Left lung (tissue), 10 donors: Measurements from ENCODE around the gene FAAH. TPM values are rescaled to one million over a fixed set of nuclear protein-coding genes. Genes with fewer than 3 reads are reported as not detected.

Source experiments
- ATAC-seq: fragments of 200-7000 bp; cut with Tn5 transposase; one replicate; pipeline ENCODE4 v1.9.1; 2020; ENCODE audit warnings: moderate library complexity
- DNase-seq, 4 donors: peaks; one replicate each; pipeline ENCODE4 v3.0.0-alpha.2; 2013 to 2020
- H3K27ac ChIP-seq, 2 donors: fragments of 200-600 bp; sonication (generic) in 1 of 2; one replicate each; pipeline versions ENCODE4 v1.5.0 to v1.8.0; 2020 to 2021
- H3K27me3 ChIP-seq, 2 donors: fragments of 200-600 bp; sonication (generic) in 1 of 2; one replicate each; pipeline versions ENCODE4 v1.5.0 to v1.8.0; 2020 to 2021
- H3K36me3 ChIP-seq, 2 donors: fragments of 200-600 bp; sonication (generic) in 1 of 2; one replicate each; pipeline versions ENCODE4 v1.5.0 to v1.8.0; 2020 to 2021
- H3K4me1 ChIP-seq, 2 donors: fragments of 200-600 bp; one replicate each; pipeline ENCODE4 v1.8.0; 2021
- H3K4me3 ChIP-seq, 2 donors: fragments of 200-600 bp; sonication (generic) in 1 of 2; one replicate each; pipeline versions ENCODE4 v1.5.0 to v1.8.0; 2020 to 2021; ENCODE audit warnings: mild to moderate bottlenecking in 1 of 2
- H3K9me3 ChIP-seq, 2 donors: fragments of 200-600 bp; sonication (generic) in 1 of 2; one replicate each; pipeline versions ENCODE4 v1.5.0 to v1.8.0; 2020 to 2021
- CTCF ChIP-seq, 2 donors: fragments of 200-600 bp; sonication (generic) in 1 of 2; IDR thresholded peaks; one replicate each; pipeline versions ENCODE4 v1.5.0 to v1.8.0; 2021; ENCODE audit warnings: antibody characterized with exemption in 2 of 2
- intact Hi-C, 2 donors: fragments of 100-400 bp; cut with DNase I; formaldehyde crosslinking; loops; one replicate each; pipeline versions ENCODE4 v1.11.2 to v1.14.2; 2022
- polyA plus RNA-seq, 6 donors: library from polyadenylated mRNA; unstranded; fragments of 120-200 nt; gene quantifications; one replicate each; pipeline ENCODE4 v1.2.1, GENCODE V29; 2013; ENCODE audit not compliant: insufficient read length in 6 of 6
- total RNA-seq, 2 donors: library from RNA; stranded (reverse); fragmentation: NEBNext Ultra II Directional; extraction: Animal tissue kit (Norgen Biotek cat#: 25700); gene quantifications; one replicate each; pipeline ENCODE4 v1.2.1, GENCODE V29; 2021
- donor health status: DM: no; HTN: yes; CAD: no.
- donor health status: DM: no; HTN: no; CAD: no.

Gene FAAH
- total and polyA plus RNA-seq, 8 donors, result 16.3 to 26.7 (median 23.5) TPM

GRCh38 chr1:46408356-46409062 is 14.4 kb downstream of the FAAH start:
- ATAC-seq (no peak), DNase-seq (no peak)
- no peak overlapping the region for H3K27ac ChIP-seq
- H3K4me3 ChIP-seq, result no peak overlapping the region
- TF ChIP-seq CTCF (IDR thresholded peaks at IDR 0.05), result no peak
- H3K4me1 ChIP-seq, result peaks cover 5 to 15% of the 10 kb centered on the region in 2 donors
- intact Hi-C loops, result no loop called here
- H3K9me3 ChIP-seq, result no peaks in the 10 kb centered on the region
- H3K27me3 ChIP-seq, result no peaks in the 10 kb centered on the region
- peaks cover 0 to 30% of the 10 kb centered on the region in 2 donors for H3K36me3 ChIP-seq

- TF ChIP-seq CTCF (IDR thresholded peaks at IDR 0.05), result no peak
- no peak for ATAC-seq
- H3K27me3 ChIP-seq, result no peaks in the 10 kb centered on the region
- H3K36me3 ChIP-seq, result peaks cover 0 to 35% of the 10 kb centered on the region in 2 donors
- no peak overlapping the region for H3K4me3 ChIP-seq
- peaks cover 5 to 15% of the 10 kb centered on the region in 2 donors for H3K4me1 ChIP-seq
- no peak overlapping the region for H3K27ac ChIP-seq
- H3K9me3 ChIP-seq, result no peaks in the 10 kb centered on the region
- intact Hi-C loops, result no loop called here
- no peak for DNase-seq
Observed at GRCh38 chr1:46409063-46409372, 14.9 kb downstream of the FAAH start.

- peak in 1 of 4 donors; percentile 68 for DNase-seq
- no peak overlapping the region for H3K4me3 ChIP-seq
- peaks cover 0 to 41% of the 10 kb centered on the region in 2 donors for H3K36me3 ChIP-seq
- H3K9me3 ChIP-seq, result no peaks in the 10 kb centered on the region
- TF ChIP-seq CTCF (IDR thresholded peaks at IDR 0.05), result no peak
- intact Hi-C loops, result no loop called here
- H3K27ac ChIP-seq, result no peak overlapping the region
- no peaks in the 10 kb centered on the region for H3K27me3 ChIP-seq
- peaks cover 5 to 11% of the 10 kb centered on the region in 2 donors for H3K4me1 ChIP-seq
- ATAC-seq, result no peak
Observed at GRCh38 chr1:46410156-46411009, 16.3 kb downstream of the FAAH start.

GRCh38 chr1:46411010-46411405 is 16.9 kb downstream of the FAAH start:
- no peak for TF ChIP-seq CTCF (IDR thresholded peaks at IDR 0.05)
- ATAC-seq, result no peak
- intact Hi-C loops, result no loop called here

More at GRCh38 chr1:46411010-46411405, 16.9 kb downstream of the FAAH start:
- Histone ChIP-seq H3K4me3 (no peak overlapping the region), H3K9me3 (no peaks in the 10 kb centered on the region), H3K4me1 (peaks cover 3 to 9% of the 10 kb centered on the region in 2 donors), H3K36me3 (peaks cover 0 to 41% of the 10 kb centered on the region in 2 donors), H3K27ac (no peak overlapping the region), H3K27me3 (no peaks in the 10 kb centered on the region)
- DNase-seq, result no peak
